Measurements from ENCODE around the gene PPTC7.

PPTC7 gene

GRCh38 chr12:110556705-110557104 is 26.4 kb downstream of the PPTC7 start:
- no peak for TF ChIP-seq CTCF (conservative IDR thresholded peaks at IDR 0.05; ENCODE audit: low read depth, low read length)
- H3K4me3 ChIP-seq (ENCODE audit: low read depth, low read length) = no peak overlapping the region

GRCh38 chr12:110555577-110556406 is 27.3 kb downstream of the PPTC7 start:
- no peak overlapping the region for H3K4me3 ChIP-seq (ENCODE audit: low read depth, low read length)
- peak; percentile 78 for DNase-seq (ENCODE audit: low read depth)
- no peak for TF ChIP-seq CTCF (conservative IDR thresholded peaks at IDR 0.05; ENCODE audit: low read depth, low read length)

More at GRCh38 chr12:110556705-110557104, 26.4 kb downstream of the PPTC7 start:
- no peak for DNase-seq (ENCODE audit: low read depth)

GRCh38 chr12:110554184-110554583 is 28.9 kb downstream of the PPTC7 start:
- no peak overlapping the region for H3K4me3 ChIP-seq (ENCODE audit: low read depth, low read length)
- no peak for TF ChIP-seq CTCF (conservative IDR thresholded peaks at IDR 0.05; ENCODE audit: low read depth, low read length)

GRCh38 chr12:110550981-110551380 is 32.1 kb downstream of the PPTC7 start:
- no peak for DNase-seq (ENCODE audit: low read depth)
- H3K4me3 ChIP-seq (ENCODE audit: low read depth, low read length) = no peak overlapping the region
- TF ChIP-seq CTCF (conservative IDR thresholded peaks at IDR 0.05; ENCODE audit: low read depth, low read length) = no peak

More at GRCh38 chr12:110554184-110554583, 28.9 kb downstream of the PPTC7 start:
- no peak for DNase-seq (ENCODE audit: low read depth)

- no peak for TF ChIP-seq CTCF (conservative IDR thresholded peaks at IDR 0.05; ENCODE audit: low read depth, low read length)
- DNase-seq (ENCODE audit: low read depth) = no peak
- H3K4me3 ChIP-seq (ENCODE audit: low read depth, low read length) = no peak overlapping the region
Observed at GRCh38 chr12:110549716-110550115, 33.4 kb downstream of the PPTC7 start.

- TF ChIP-seq CTCF (conservative IDR thresholded peaks at IDR 0.05; ENCODE audit: low read depth, low read length) = no peak
- DNase-seq (ENCODE audit: low read depth) = peak; percentile 58
- no peak overlapping the region for H3K4me3 ChIP-seq (ENCODE audit: low read depth, low read length)
Observed at GRCh38 chr12:110548678-110549077, 34.4 kb downstream of the PPTC7 start.

GRCh38 chr12:110547090-110547489 is 36.0 kb downstream of the PPTC7 start:
- DNase-seq (ENCODE audit: low read depth) = no peak
- no peak for TF ChIP-seq CTCF (conservative IDR thresholded peaks at IDR 0.05; ENCODE audit: low read depth, low read length)
- no peak overlapping the region for H3K4me3 ChIP-seq (ENCODE audit: low read depth, low read length)

Data from choroid plexus epithelial cell (primary cell).